Activated gamma-delta T cell treated with Interleukin-2 at 50 U/mL for 16 hours (primary cell): ENCODE data around the gene FUT3.
"Not testable (repeated sequence)": the region's sequence is repeated elsewhere in the genome, so short reads cannot be mapped to it uniquely, and the experiment has no call there.

Source experiments
- DNase-seq: peaks from one replicate; pipeline ENCODE4 v3.0.0-alpha.2; 2020

The FUT3 gene

GRCh38 chr19:5851302-5851701 is at the start of gene FUT3:
FUT3 (minus strand) TSS chr19:5851449.
- DNase-seq = no peak

GRCh38 chr19:5900976-5901375 is 49.7 kb upstream of the FUT3 start:
- DNase-seq = no peak

- DNase-seq = no peak
Measured at GRCh38 chr19:5899728-5900526, 48.7 kb upstream of the FUT3 start.

- DNase-seq = no peak
Measured at GRCh38 chr19:5897189-5897969, 46.1 kb upstream of the FUT3 start.

- no peak for DNase-seq
Measured at GRCh38 chr19:5896365-5897076, 45.3 kb upstream of the FUT3 start.

GRCh38 chr19:5895890-5896289 is 44.6 kb upstream of the FUT3 start:
- no peak for DNase-seq

GRCh38 chr19:5895409-5895808 is 44.2 kb upstream of the FUT3 start:
- no peak for DNase-seq

GRCh38 chr19:5894704-5895349 is 43.6 kb upstream of the FUT3 start:
- DNase-seq = no peak

- no peak for DNase-seq
Measured at GRCh38 chr19:5893907-5894703, 42.9 kb upstream of the FUT3 start.

- no peak for DNase-seq
Measured at GRCh38 chr19:5893296-5893903, 42.2 kb upstream of the FUT3 start.

- DNase-seq = no peak
Measured at GRCh38 chr19:5892772-5893275, 41.6 kb upstream of the FUT3 start.

GRCh38 chr19:5891938-5892771 is 40.9 kb upstream of the FUT3 start:
- no peak for DNase-seq

- DNase-seq = no peak
Measured at GRCh38 chr19:5891572-5891937, 40.3 kb upstream of the FUT3 start.

GRCh38 chr19:5890099-5890498 is 38.9 kb upstream of the FUT3 start:
- DNase-seq = no peak

- DNase-seq = no peak
Measured at GRCh38 chr19:5889288-5889971, 38.2 kb upstream of the FUT3 start.

- not testable (repeated sequence) for DNase-seq
Measured at GRCh38 chr19:5884065-5884811, 33.0 kb upstream of the FUT3 start.

- not testable (repeated sequence) for DNase-seq
Measured at GRCh38 chr19:5883157-5883873, 32.1 kb upstream of the FUT3 start.

GRCh38 chr19:5882421-5882968 is 31.2 kb upstream of the FUT3 start:
- no peak for DNase-seq
